Suprapubic skin (tissue), 4 donors: ENCODE results near the gene ROBO1. TPM values are rescaled to one million over a fixed set of nuclear protein-coding genes. Genes with fewer than 3 reads are reported as not detected.

Experiments used
- DNase-seq, 2 donors: peaks; one replicate each; pipeline ENCODE4 v3.0.0-alpha.2; 2019; ENCODE audit warnings: low spot score in 2 of 2
- H3K27ac ChIP-seq: fragments of 200-600 bp; sonication (generic); one replicate; pipeline ENCODE4 v1.5.1; 2019
- H3K27me3 ChIP-seq: fragments of 200-600 bp; sonication (generic); one replicate; pipeline ENCODE4 v1.5.1; 2019
- H3K36me3 ChIP-seq: fragments of 200-600 bp; sonication (generic); one replicate; pipeline ENCODE4 v1.5.1; 2019
- H3K4me1 ChIP-seq: fragments of 200-600 bp; sonication (generic); one replicate; pipeline ENCODE4 v1.5.1; 2019
- H3K4me3 ChIP-seq: fragments of 200-600 bp; sonication (generic); one replicate; pipeline ENCODE4 v1.5.1; 2019; ENCODE audit warnings: mild to moderate bottlenecking
- H3K9me3 ChIP-seq: fragments of 200-600 bp; sonication (generic); one replicate; pipeline ENCODE4 v1.5.1; 2019
- CTCF ChIP-seq, 2 donors: fragments of 200-600 bp in 1 of 2; fragments of 450-650 bp in 1 of 2; sonication (generic) in 1 of 2; IDR thresholded peaks; one replicate each; pipeline ENCODE4 v1.5.1; 2016 to 2019; ENCODE audit warnings: antibody characterized with exemption in 2 of 2, mild to moderate bottlenecking in 1 of 2, moderate library complexity in 1 of 2
- EP300 ChIP-seq: sonication (generic); formaldehyde crosslinking; IDR thresholded peaks from one replicate; pipeline ENCODE4 v1.6.1; 2017; ENCODE audit warnings: antibody characterized with exemption
- POLR2A ChIP-seq, 2 donors: fragments of 450-650 bp; IDR thresholded peaks; one replicate each; pipeline ENCODE4 v1.6.1; 2017; ENCODE audit warnings: antibody characterized with exemption in 2 of 2, mild to moderate bottlenecking in 2 of 2, moderate library complexity in 2 of 2
- POLR2AphosphoS5 ChIP-seq, 3 donors: sonication (generic); formaldehyde crosslinking; IDR thresholded peaks; one replicate each; pipeline ENCODE4 v1.6.1; 2017; ENCODE audit warnings: antibody characterized with exemption in 3 of 3
- WGBS: methylation state at CpG from one replicate; pipeline ENCODE4 v1.1.5; 2018; 5-methylcytosine and 5-hydroxymethylcytosine counted together
- total RNA-seq, 4 donors: library from RNA; depleted of rRNA; stranded (reverse); fragments of >200 nt; gene quantifications; one replicate each; pipeline ENCODE4 v1.1.0, GENCODE V29; 2016

ROBO1 gene
- total RNA-seq, 4 donors from 2014 or later = 67.7 to 80.3 (median 71.3) TPM

GRCh38 chr3:78870484-78870883, 897.3 kb downstream of the ROBO1 start:
- Histone ChIP-seq H3K9me3 (no peaks in the 10 kb centered on the region), H3K27me3 (no peaks in the 10 kb centered on the region), H3K36me3 (no peaks in the 10 kb centered on the region), H3K27ac (no peak overlapping the region), H3K4me1 (peaks cover 4% of the 10 kb centered on the region), H3K4me3 (no peak overlapping the region)
- DNase-seq = no peak
- whole genome bisulfite sequencing = 83% methylated on average over 3 of the region's 3 CpGs
- TF ChIP-seq POLR2AphosphoS5 (IDR thresholded peaks at IDR 0.05) (no peak), EP300 (no peak), CTCF (IDR thresholded peaks at IDR 0.05) (no peak), POLR2A (IDR thresholded peaks at IDR 0.05) (no peak)

GRCh38 chr3:78868570-78868969, 899.2 kb downstream of the ROBO1 start:
- 81% methylated on average over 1 of the region's 1 CpG for WGBS
- no peak overlapping the region for H3K4me3 ChIP-seq
- no peaks in the 10 kb centered on the region for H3K9me3 ChIP-seq
- no peak overlapping the region for H3K27ac ChIP-seq
- no peak for TF ChIP-seq POLR2A (IDR thresholded peaks at IDR 0.05)
- no peak for TF ChIP-seq EP300
- TF ChIP-seq CTCF (IDR thresholded peaks at IDR 0.05) = no peak
- TF ChIP-seq POLR2AphosphoS5 (IDR thresholded peaks at IDR 0.05) = no peak
- no peaks in the 10 kb centered on the region for H3K27me3 ChIP-seq
- H3K36me3 ChIP-seq = no peaks in the 10 kb centered on the region
- DNase-seq = no peak
- no peaks in the 10 kb centered on the region for H3K4me1 ChIP-seq

- Histone ChIP-seq H3K27ac (no peak overlapping the region), H3K36me3 (no peaks in the 10 kb centered on the region), H3K4me3 (no peak overlapping the region), H3K9me3 (no peaks in the 10 kb centered on the region), H3K4me1 (no peaks in the 10 kb centered on the region), H3K27me3 (no peaks in the 10 kb centered on the region)
- no peak for TF ChIP-seq CTCF (IDR thresholded peaks at IDR 0.05)
- no peak for TF ChIP-seq POLR2AphosphoS5 (IDR thresholded peaks at IDR 0.05)
- no peak for TF ChIP-seq EP300
- no peak for TF ChIP-seq POLR2A (IDR thresholded peaks at IDR 0.05)
- DNase-seq = no peak
- 48% methylated on average over 7 of the region's 7 CpGs for WGBS
These were observed 900.1 kb downstream of the ROBO1 start for GRCh38 chr3:78867409-78868372.

- H3K27me3 ChIP-seq = no peaks in the 10 kb centered on the region
- TF ChIP-seq POLR2A (IDR thresholded peaks at IDR 0.05) (no peak), POLR2AphosphoS5 (IDR thresholded peaks at IDR 0.05) (no peak), EP300 (no peak), CTCF (IDR thresholded peaks at IDR 0.05) (no peak)
- H3K27ac ChIP-seq = no peak overlapping the region
- H3K4me1 ChIP-seq = no peaks in the 10 kb centered on the region
- no peaks in the 10 kb centered on the region for H3K9me3 ChIP-seq
- H3K4me3 ChIP-seq = no peak overlapping the region
- WGBS = 65% methylated on average over 5 of the region's 5 CpGs
- H3K36me3 ChIP-seq = no peaks in the 10 kb centered on the region
- no peak for DNase-seq
These were observed 904.2 kb downstream of the ROBO1 start for GRCh38 chr3:78863306-78864203.

- Histone ChIP-seq H3K27ac (no peak overlapping the region), H3K4me3 (no peak overlapping the region), H3K27me3 (no peaks in the 10 kb centered on the region), H3K9me3 (no peaks in the 10 kb centered on the region), H3K36me3 (no peaks in the 10 kb centered on the region), H3K4me1 (no peaks in the 10 kb centered on the region)
- 90% methylated on average over 4 of the region's 4 CpGs for WGBS
- TF ChIP-seq EP300 (no peak), POLR2AphosphoS5 (IDR thresholded peaks at IDR 0.05) (no peak), CTCF (IDR thresholded peaks at IDR 0.05) (no peak), POLR2A (IDR thresholded peaks at IDR 0.05) (no peak)
- DNase-seq = no peak
These were observed 906.6 kb downstream of the ROBO1 start for GRCh38 chr3:78861156-78861555.
